Activated CD4-positive, alpha-beta T cell treated with anti-CD3 and anti-CD28 coated beads, Interleukin-2, amount 50 U/mL, for 16 hours (primary cell): ENCODE measurements around the gene DNA2.
A peak's percentile ranks its signal among the peaks of the same experiment; 100 is the strongest.
"Not testable (repeated sequence)": the region's sequence is repeated elsewhere in the genome, so short reads cannot be mapped to it uniquely, and the experiment has no call there.

Source experiments
- DNase-seq: peaks from one replicate; pipeline ENCODE4 v3.0.0-alpha.2; 2020

The DNA2 gene

GRCh38 chr10:68471586-68472408 is at the start of gene DNA2:
TSS of gene DNA2 (minus strand) at chr10:68471973. CDS start at chr10:68471864, 109 bp downstream.
- peak; percentile 88 for DNase-seq

- not testable (repeated sequence) for DNase-seq
Measured at GRCh38 chr10:68518609-68519008, 46.8 kb upstream of the DNA2 start.

- DNase-seq: no peak
Measured at GRCh38 chr10:68517188-68517587, 45.4 kb upstream of the DNA2 start.

- no peak for DNase-seq
Measured at GRCh38 chr10:68516766-68517165, 45.0 kb upstream of the DNA2 start.

- DNase-seq: not testable (repeated sequence)
Measured at GRCh38 chr10:68516216-68516615, 44.4 kb upstream of the DNA2 start.

GRCh38 chr10:68508090-68508489 is 36.3 kb upstream of the DNA2 start:
- DNase-seq: no peak

GRCh38 chr10:68506411-68506810 is 34.6 kb upstream of the DNA2 start:
- DNase-seq: no peak

- no peak for DNase-seq
Measured at GRCh38 chr10:68502846-68503245, 31.1 kb upstream of the DNA2 start.

- DNase-seq: no peak
Measured at GRCh38 chr10:68501691-68502090, 29.9 kb upstream of the DNA2 start.

GRCh38 chr10:68499544-68499943 is 27.8 kb upstream of the DNA2 start:
- no peak for DNase-seq

- no peak for DNase-seq
Measured at GRCh38 chr10:68496072-68496471, 24.3 kb upstream of the DNA2 start.

GRCh38 chr10:68492118-68492517 is 20.3 kb upstream of the DNA2 start:
- DNase-seq: no peak

GRCh38 chr10:68489919-68490318 is 18.1 kb upstream of the DNA2 start:
- peak; percentile 62 for DNase-seq

- no peak for DNase-seq
Measured at GRCh38 chr10:68474021-68474420, 2.2 kb upstream of the DNA2 start.

- DNase-seq: no peak
Measured at GRCh38 chr10:68471063-68471585, 649 bp downstream of the DNA2 start.

- DNase-seq: no peak
Measured at GRCh38 chr10:68470300-68470699, 1.5 kb downstream of the DNA2 start.

GRCh38 chr10:68469838-68470237 is 1.9 kb downstream of the DNA2 start:
- DNase-seq: no peak

GRCh38 chr10:68464729-68465128 is 7.0 kb downstream of the DNA2 start:
- not testable (repeated sequence) for DNase-seq

- no peak for DNase-seq
Measured at GRCh38 chr10:68463365-68464093, 8.2 kb downstream of the DNA2 start.

- DNase-seq: no peak
Measured at GRCh38 chr10:68462536-68462935, 9.2 kb downstream of the DNA2 start.

GRCh38 chr10:68461032-68461431 is 10.7 kb downstream of the DNA2 start:
- no peak for DNase-seq

GRCh38 chr10:68449698-68450097 is 22.1 kb downstream of the DNA2 start:
- not testable (repeated sequence) for DNase-seq

GRCh38 chr10:68446179-68446578 is 25.6 kb downstream of the DNA2 start:
- DNase-seq: no peak

GRCh38 chr10:68442971-68443370 is 28.8 kb downstream of the DNA2 start:
- DNase-seq: no peak
